ENCODE measurements around the gene RBM17. TPM values are rescaled to one million over a fixed set of nuclear protein-coding genes. Genes with fewer than 3 reads are reported as not detected.
"Not testable (repeated sequence)": the region's sequence is repeated elsewhere in the genome, so short reads cannot be mapped to it uniquely, and the experiment has no call there.

RBM17 gene
- polyA plus RNA-seq, 1 donor from 2014 or later, result 118 TPM

GRCh38 chr10:6119962-6120361, 31.1 kb downstream of the RBM17 start:
- no peak overlapping the region for H3K27ac Mint-ChIP-seq
- H3K27me3 Mint-ChIP-seq, result peaks cover 3% of the 10 kb centered on the region
- H3K36me3 Mint-ChIP-seq, result no peaks in the 10 kb centered on the region
- peaks cover 0 to 1% (median 0%) of the 10 kb centered on the region in 3 donors for H3K4me1 Mint-ChIP-seq
- H3K4me3 Mint-ChIP-seq, result no peak overlapping the region
- no peaks in the 10 kb centered on the region for H3K9me3 Mint-ChIP-seq

GRCh38 chr10:6120691-6121090, 31.9 kb downstream of the RBM17 start:
- Mint-ChIP-seq H3K27ac (no peak overlapping the region), H3K9me3 (no peaks in the 10 kb centered on the region), H3K4me1 (peaks cover 0 to 1% (median 0%) of the 10 kb centered on the region in 3 donors), H3K36me3 (no peaks in the 10 kb centered on the region), H3K4me3 (peak overlapping the region in 1 of 4 donors; percentile 19), H3K27me3 (peaks cover 4% of the 10 kb centered on the region)

GRCh38 chr10:6121146-6121545, 32.3 kb downstream of the RBM17 start:
- Mint-ChIP-seq H3K9me3 (no peaks in the 10 kb centered on the region), H3K4me3 (no peak overlapping the region), H3K4me1 (peaks cover 0 to 1% (median under 1%) of the 10 kb centered on the region in 3 donors), H3K27me3 (peaks cover 5% of the 10 kb centered on the region), H3K36me3 (no peaks in the 10 kb centered on the region), H3K27ac (no peak overlapping the region)

GRCh38 chr10:6123532-6123931, 34.7 kb downstream of the RBM17 start:
- Mint-ChIP-seq H3K4me3 (no peak overlapping the region), H3K4me1 (peaks cover 0 to 3% (median 1%) of the 10 kb centered on the region in 3 donors), H3K9me3 (no peaks in the 10 kb centered on the region), H3K27ac (no peak overlapping the region), H3K27me3 (peaks cover 17% of the 10 kb centered on the region), H3K36me3 (no peaks in the 10 kb centered on the region)

- Mint-ChIP-seq H3K27me3 (peaks cover 29% of the 10 kb centered on the region), H3K4me3 (peak overlapping the region in 1 of 4 donors; percentile 54), H3K27ac (no peak overlapping the region)
Measured at GRCh38 chr10:6124666-6125065, 35.8 kb downstream of the RBM17 start.

GRCh38 chr10:6127461-6127860, 38.6 kb downstream of the RBM17 start:
- not testable (repeated sequence) for H3K27ac Mint-ChIP-seq, H3K4me1 Mint-ChIP-seq, H3K9me3 Mint-ChIP-seq, H3K4me3 Mint-ChIP-seq, H3K36me3 Mint-ChIP-seq
- peaks cover 39% of the 10 kb centered on the region for H3K27me3 Mint-ChIP-seq

More at GRCh38 chr10:6124666-6125065, 35.8 kb downstream of the RBM17 start:
- peaks cover 2% of the 10 kb centered on the region for H3K36me3 Mint-ChIP-seq
- H3K4me1 Mint-ChIP-seq, result peaks cover under 1 to 8% (median 5%) of the 10 kb centered on the region in 3 donors
- H3K9me3 Mint-ChIP-seq, result no peaks in the 10 kb centered on the region

- Mint-ChIP-seq H3K4me3 (no peak overlapping the region), H3K4me1 (peaks cover 4 to 9% (median 9%) of the 10 kb centered on the region in 3 donors), H3K9me3 (no peaks in the 10 kb centered on the region), H3K27me3 (peaks cover 39% of the 10 kb centered on the region), H3K27ac (no peak overlapping the region), H3K36me3 (peaks cover 2% of the 10 kb centered on the region)
Measured at GRCh38 chr10:6128087-6128486, 39.3 kb downstream of the RBM17 start.

- peak overlapping the region in 2 of 4 donors; percentile 20 to 45 for H3K4me3 Mint-ChIP-seq
Measured at GRCh38 chr10:6128591-6129251, 39.9 kb downstream of the RBM17 start.

GRCh38 chr10:6130848-6131470, 42.1 kb downstream of the RBM17 start:
- peaks cover 2% of the 10 kb centered on the region for H3K36me3 Mint-ChIP-seq
- no peak overlapping the region for H3K27ac Mint-ChIP-seq
- peaks cover 9 to 20% (median 18%) of the 10 kb centered on the region in 3 donors for H3K4me1 Mint-ChIP-seq
- peaks cover 41% of the 10 kb centered on the region for H3K27me3 Mint-ChIP-seq
- no peaks in the 10 kb centered on the region for H3K9me3 Mint-ChIP-seq
- H3K4me3 Mint-ChIP-seq, result no peak overlapping the region

More at GRCh38 chr10:6128591-6129251, 39.9 kb downstream of the RBM17 start:
- peaks cover 4 to 12% (median 9%) of the 10 kb centered on the region in 3 donors for H3K4me1 Mint-ChIP-seq
- H3K36me3 Mint-ChIP-seq, result peaks cover 2% of the 10 kb centered on the region
- H3K27ac Mint-ChIP-seq, result peak overlapping the region in 1 of 3 donors; percentile 6
- H3K27me3 Mint-ChIP-seq, result peaks cover 39% of the 10 kb centered on the region
- no peaks in the 10 kb centered on the region for H3K9me3 Mint-ChIP-seq

GRCh38 chr10:6133331-6134098, 44.7 kb downstream of the RBM17 start:
- Mint-ChIP-seq H3K9me3 (no peaks in the 10 kb centered on the region), H3K4me3 (peak overlapping the region in 1 of 4 donors; percentile 66), H3K27me3 (peaks cover 38% of the 10 kb centered on the region), H3K36me3 (peaks cover 2% of the 10 kb centered on the region), H3K4me1 (peaks cover 16 to 24% (median 18%) of the 10 kb centered on the region in 3 donors), H3K27ac (no peak overlapping the region)

- Mint-ChIP-seq H3K27me3 (peaks cover 31% of the 10 kb centered on the region), H3K27ac (peak overlapping the region in 1 of 3 donors; percentile 33), H3K4me3 (peak overlapping the region in 1 of 4 donors; percentile 82), H3K4me1 (peaks cover 16 to 22% (median 20%) of the 10 kb centered on the region in 3 donors), H3K36me3 (peaks cover under 1% of the 10 kb centered on the region), H3K9me3 (no peaks in the 10 kb centered on the region)
Measured at GRCh38 chr10:6134099-6134823, 45.4 kb downstream of the RBM17 start.

- H3K27ac Mint-ChIP-seq, result peak overlapping the region; percentile 11 to 42 (median 33)
- H3K9me3 Mint-ChIP-seq, result no peaks in the 10 kb centered on the region
- H3K36me3 Mint-ChIP-seq, result no peaks in the 10 kb centered on the region
- H3K4me1 Mint-ChIP-seq, result peaks cover 9 to 19% (median 16%) of the 10 kb centered on the region in 3 donors
- peaks cover 28% of the 10 kb centered on the region for H3K27me3 Mint-ChIP-seq
- H3K4me3 Mint-ChIP-seq, result peak overlapping the region in 3 of 4 donors; percentile 5 to 82 (median 72)
Measured at GRCh38 chr10:6135039-6135438, 46.2 kb downstream of the RBM17 start.

- peaks cover 31% of the 10 kb centered on the region for H3K27me3 Mint-ChIP-seq
- no peaks in the 10 kb centered on the region for H3K36me3 Mint-ChIP-seq
- H3K27ac Mint-ChIP-seq, result peak overlapping the region; percentile 11 to 42 (median 33)
- H3K9me3 Mint-ChIP-seq, result no peaks in the 10 kb centered on the region
- peak overlapping the region; percentile 5 to 82 (median 39) for H3K4me3 Mint-ChIP-seq
- peaks cover 9 to 22% (median 16%) of the 10 kb centered on the region in 3 donors for H3K4me1 Mint-ChIP-seq
Measured at GRCh38 chr10:6135589-6136168, 46.8 kb downstream of the RBM17 start.

Data from IgD-negative memory B cell (primary cell).